Measurements from ENCODE around the gene DMP1.

GRCh38 chr4:87698394-87698793, 48.3 kb downstream of the DMP1 start:
- TF ChIP-seq CTCF (IDR thresholded peaks at IDR 0.05) = no peak
- no peak for TF ChIP-seq ZFX (IDR thresholded peaks at IDR 0.05; ENCODE audit: borderline replicate concordance)

All from 22Rv1 (cell line).